Karpas-422 (cell line): ENCODE results near the gene C9orf153. TPM values are rescaled to one million over a fixed set of nuclear protein-coding genes. Genes with fewer than 3 reads are reported as not detected.

Source experiments
- DNase-seq: peaks from one replicate; pipeline ENCODE4 v3.0.0-alpha.2; 2015
- H2AFZ ChIP-seq: fragments of 200-600 bp; sonication (generic); 2 replicates; pipeline ENCODE4 v1.6.1; 2014; ENCODE audit warnings: antibody characterized with exemption, low read length, mixed read lengths
- H3K27ac ChIP-seq: fragments of 200-600 bp; sonication (generic); 2 replicates; pipeline ENCODE4 v1.5.1; 2014; ENCODE audit warnings: mild to moderate bottlenecking, low read length, moderate library complexity
- H3K27me3 ChIP-seq: fragments of 200-600 bp; sonication (generic); 2 replicates; pipeline ENCODE4 v1.6.1; 2014; ENCODE audit warnings: low read length, mixed read lengths
- H3K36me3 ChIP-seq: fragments of 200-600 bp; sonication (generic); 2 replicates; pipeline ENCODE4 v1.6.1; 2014; ENCODE audit warnings: low read length, mixed read lengths; ENCODE audit not compliant: insufficient read depth
- H3K4me1 ChIP-seq: fragments of 200-600 bp; sonication (generic); 2 replicates; pipeline ENCODE4 v1.6.1; 2014; ENCODE audit warnings: mild to moderate bottlenecking, low read length, mixed read lengths
- H3K4me2 ChIP-seq: fragments of 200-600 bp; sonication (generic); 2 replicates; pipeline ENCODE4 v1.6.1; 2014; ENCODE audit warnings: low read length, low read depth, mild to moderate bottlenecking; ENCODE audit not compliant: poor library complexity, severe bottlenecking
- H3K4me3 ChIP-seq: fragments of 200-600 bp; sonication (generic); 2 replicates; pipeline ENCODE4 v1.5.1; 2014; ENCODE audit warnings: mild to moderate bottlenecking, antibody characterized with exemption, low read length, mixed read lengths
- H3K79me2 ChIP-seq: fragments of 200-600 bp; sonication (generic); 2 replicates; pipeline ENCODE4 v1.6.1; 2014; ENCODE audit warnings: mild to moderate bottlenecking, low read length, mixed read lengths
- H3K9ac ChIP-seq: fragments of 200-600 bp; sonication (generic); 2 replicates; pipeline ENCODE4 v1.6.0; 2014; ENCODE audit warnings: low read length
- H3K9me2 ChIP-seq: fragments of 200-600 bp; sonication (generic), shearing (Covaris generic); replicated peaks from 2 replicates; pipeline ENCODE4 v1.6.0; 2014; ENCODE audit warnings: mild to moderate bottlenecking, low read length, moderate library complexity; ENCODE audit not compliant: insufficient read depth
- H3K9me3 ChIP-seq: fragments of 300-700, 200-600 bp; sonication (generic); 2 replicates; pipeline ENCODE4 v1.6.1; 2014; ENCODE audit warnings: low read length, mixed read lengths
- H4K20me1 ChIP-seq: fragments of 200-600 bp; sonication (generic); 2 replicates; pipeline ENCODE4 v1.6.1; 2014; ENCODE audit warnings: mild to moderate bottlenecking, antibody characterized with exemption, low read length, low read depth; ENCODE audit not compliant: insufficient read depth
- total RNA-seq: library from RNA; depleted of rRNA; stranded (reverse); fragments of >200 nt; shearing (Covaris generic); gene quantifications from 2 replicates; pipeline ENCODE4 v1.2.3, GENCODE V29; 2014; ENCODE audit warnings: low replicate concordance

Gene C9orf153
- total RNA-seq, 1 experiment from 2014 or later: 2.9 TPM

GRCh38 chr9:86183229-86184137, 76.0 kb downstream of the C9orf153 start:
- Histone ChIP-seq H2AFZ (no peak overlapping the region), H3K79me2 (no peaks in the 10 kb centered on the region), H3K9ac (no peak overlapping the region), H3K27ac (no peak overlapping the region), H3K4me2 (no peak overlapping the region), H4K20me1 (no peaks in the 10 kb centered on the region), H3K27me3 (no peaks in the 10 kb centered on the region), H3K4me1 (no peaks in the 10 kb centered on the region), H3K36me3 (no peaks in the 10 kb centered on the region), H3K4me3 (no peak overlapping the region), H3K9me2 (no peaks in the 10 kb centered on the region), H3K9me3 (no peaks in the 10 kb centered on the region)
- no peak for DNase-seq

GRCh38 chr9:86181379-86182315, 77.8 kb downstream of the C9orf153 start:
- DNase-seq: no peak
- Histone ChIP-seq H3K4me2 (no peak overlapping the region), H3K27me3 (no peaks in the 10 kb centered on the region), H3K9me3 (no peaks in the 10 kb centered on the region), H3K4me1 (no peaks in the 10 kb centered on the region), H3K79me2 (no peaks in the 10 kb centered on the region), H4K20me1 (no peaks in the 10 kb centered on the region), H2AFZ (no peak overlapping the region), H3K4me3 (no peak overlapping the region), H3K9ac (no peak overlapping the region), H3K36me3 (no peaks in the 10 kb centered on the region), H3K9me2 (no peaks in the 10 kb centered on the region), H3K27ac (no peak overlapping the region)

GRCh38 chr9:86178503-86178902, 81.0 kb downstream of the C9orf153 start:
- H3K27me3 ChIP-seq: no peaks in the 10 kb centered on the region
- no peak overlapping the region for H3K4me2 ChIP-seq
- H3K9me2 ChIP-seq: no peaks in the 10 kb centered on the region
- H3K4me3 ChIP-seq: no peak overlapping the region
- H3K9ac ChIP-seq: no peak overlapping the region
- no peaks in the 10 kb centered on the region for H4K20me1 ChIP-seq
- no peaks in the 10 kb centered on the region for H3K79me2 ChIP-seq
- H3K36me3 ChIP-seq: no peaks in the 10 kb centered on the region
- no peak overlapping the region for H2AFZ ChIP-seq
- no peak overlapping the region for H3K27ac ChIP-seq
- H3K4me1 ChIP-seq: no peaks in the 10 kb centered on the region
- H3K9me3 ChIP-seq: no peaks in the 10 kb centered on the region
- no peak for DNase-seq

GRCh38 chr9:86177995-86178394, 81.5 kb downstream of the C9orf153 start:
- Histone ChIP-seq H3K36me3 (no peaks in the 10 kb centered on the region), H3K9ac (no peak overlapping the region), H3K9me2 (no peaks in the 10 kb centered on the region), H3K4me2 (no peak overlapping the region), H3K4me1 (no peaks in the 10 kb centered on the region), H3K4me3 (no peak overlapping the region), H3K27me3 (no peaks in the 10 kb centered on the region), H3K27ac (no peak overlapping the region), H4K20me1 (no peaks in the 10 kb centered on the region), H3K9me3 (no peaks in the 10 kb centered on the region), H3K79me2 (no peaks in the 10 kb centered on the region), H2AFZ (no peak overlapping the region)
- DNase-seq: no peak

- H3K27ac ChIP-seq: no peak overlapping the region
- H3K4me2 ChIP-seq: no peak overlapping the region
- H3K4me3 ChIP-seq: no peak overlapping the region
- H2AFZ ChIP-seq: no peak overlapping the region
- no peaks in the 10 kb centered on the region for H4K20me1 ChIP-seq
- H3K9me2 ChIP-seq: no peaks in the 10 kb centered on the region
- H3K36me3 ChIP-seq: no peaks in the 10 kb centered on the region
- DNase-seq: no peak
- no peaks in the 10 kb centered on the region for H3K4me1 ChIP-seq
- no peak overlapping the region for H3K9ac ChIP-seq
- no peaks in the 10 kb centered on the region for H3K27me3 ChIP-seq
- H3K9me3 ChIP-seq: no peaks in the 10 kb centered on the region
- H3K79me2 ChIP-seq: no peaks in the 10 kb centered on the region
Measured at GRCh38 chr9:86176468-86176867, 83.0 kb downstream of the C9orf153 start.

GRCh38 chr9:86175743-86176456, 83.6 kb downstream of the C9orf153 start:
- H3K9me2 ChIP-seq: no peaks in the 10 kb centered on the region
- H3K27ac ChIP-seq: no peak overlapping the region
- no peaks in the 10 kb centered on the region for H3K79me2 ChIP-seq
- no peaks in the 10 kb centered on the region for H4K20me1 ChIP-seq
- no peaks in the 10 kb centered on the region for H3K27me3 ChIP-seq
- H3K4me1 ChIP-seq: no peaks in the 10 kb centered on the region
- H2AFZ ChIP-seq: no peak overlapping the region
- no peak for DNase-seq
- no peaks in the 10 kb centered on the region for H3K36me3 ChIP-seq
- H3K9ac ChIP-seq: no peak overlapping the region
- no peak overlapping the region for H3K4me3 ChIP-seq
- H3K4me2 ChIP-seq: no peak overlapping the region
- H3K9me3 ChIP-seq: no peaks in the 10 kb centered on the region

GRCh38 chr9:86175223-86175622, 84.2 kb downstream of the C9orf153 start:
- no peak for DNase-seq
- H3K79me2 ChIP-seq: no peaks in the 10 kb centered on the region
- no peak overlapping the region for H3K9ac ChIP-seq
- no peaks in the 10 kb centered on the region for H3K9me3 ChIP-seq
- no peak overlapping the region for H3K4me2 ChIP-seq
- H3K4me3 ChIP-seq: no peak overlapping the region
- H3K27me3 ChIP-seq: no peaks in the 10 kb centered on the region
- H2AFZ ChIP-seq: no peak overlapping the region
- no peaks in the 10 kb centered on the region for H3K9me2 ChIP-seq
- H4K20me1 ChIP-seq: no peaks in the 10 kb centered on the region
- no peaks in the 10 kb centered on the region for H3K4me1 ChIP-seq
- no peak overlapping the region for H3K27ac ChIP-seq
- H3K36me3 ChIP-seq: no peaks in the 10 kb centered on the region
